Keratinocyte (primary cell): Measurements from ENCODE around the gene CDK15. TPM values are rescaled to one million over a fixed set of nuclear protein-coding genes. Genes with fewer than 3 reads are reported as not detected.

ENCODE experiments used
- DNase-seq: peaks from one replicate; pipeline ENCODE4 v3.0.0-alpha.2; 2011; ENCODE audit warnings: low read depth, missing footprints, low spot score
- FAIRE-seq: peaks from 2 replicates; lab custom pipeline; 2011; peaks lifted over from hg19 to GRCh38; lab: Jason Lieb, UNC
- H2AFZ ChIP-seq: 2 replicates; pipeline ENCODE4 v1.6.0; 2012; ENCODE audit warnings: low read length, control low read depth, inconsistent platforms; ENCODE audit not compliant: control insufficient read depth
- H3K27ac ChIP-seq: 2 replicates; pipeline ENCODE4 v1.5.1; 2011; ENCODE audit warnings: low read length; ENCODE audit not compliant: control insufficient read depth, insufficient read depth
- H3K27me3 ChIP-seq: 3 replicates; pipeline ENCODE4 v1.6.0; 2011; ENCODE audit warnings: low read length; ENCODE audit not compliant: control insufficient read depth, insufficient read depth; ENCODE audit errors: extremely low read depth
- H3K36me3 ChIP-seq, 2 experiments: 2 replicates in 1 of 2; 3 replicates in 1 of 2; pipeline ENCODE4 v1.5.1; 2011; ENCODE audit warnings: low read length in 2 of 2, mild to moderate bottlenecking in 1 of 2; ENCODE audit not compliant: control insufficient read depth in 2 of 2, insufficient read depth in 2 of 2; ENCODE audit errors: extremely low read depth in 1 of 2
- H3K4me1 ChIP-seq: 3 replicates; pipeline ENCODE4 v1.5.1; 2011; ENCODE audit warnings: low read length; ENCODE audit not compliant: control insufficient read depth, insufficient read depth; ENCODE audit errors: extremely low read depth
- H3K4me2 ChIP-seq: 3 replicates; pipeline ENCODE4 v1.6.0; 2011; ENCODE audit warnings: low read depth, low read length; ENCODE audit not compliant: control insufficient read depth, insufficient read depth; ENCODE audit errors: extremely low read depth
- H3K4me3 ChIP-seq, 3 experiments: fragments of 200-600 bp in 1 of 3; sonication (generic) in 1 of 3; 2 replicates in 2 of 3; 3 replicates in 1 of 3; pipeline ENCODE4 v1.5.1; 2011 to 2016; ENCODE audit warnings: low read length in 3 of 3, mild to moderate bottlenecking in 3 of 3, control low read depth in 2 of 3, inconsistent platforms in 1 of 3, low read depth in 1 of 3, mixed read lengths in 1 of 3, mixed run types in 1 of 3, moderate library complexity in 1 of 3; ENCODE audit not compliant: control insufficient read depth in 2 of 3, insufficient read depth in 2 of 3; ENCODE audit errors: extremely low read depth in 1 of 3
- H3K79me2 ChIP-seq: 2 replicates; pipeline ENCODE4 v1.6.0; 2012; ENCODE audit warnings: low read length; ENCODE audit not compliant: control insufficient read depth, insufficient read depth
- H3K9ac ChIP-seq: 3 replicates; pipeline ENCODE4 v1.6.0; 2011; ENCODE audit warnings: low read length; ENCODE audit not compliant: control insufficient read depth, insufficient read depth; ENCODE audit errors: extremely low read depth
- H3K9me1 ChIP-seq: 3 replicates; pipeline ENCODE4 v1.6.0; 2011; ENCODE audit warnings: low read length; ENCODE audit not compliant: control insufficient read depth, insufficient read depth; ENCODE audit errors: extremely low read depth
- H3K9me3 ChIP-seq: 2 replicates; pipeline ENCODE4 v1.5.1; 2012; ENCODE audit warnings: low read depth, low read length; ENCODE audit not compliant: control insufficient read depth
- H4K20me1 ChIP-seq: 3 replicates; pipeline ENCODE4 v1.6.0; 2011; ENCODE audit warnings: low read length; ENCODE audit not compliant: control insufficient read depth, insufficient read depth; ENCODE audit errors: extremely low read depth
- CTCF ChIP-seq, 3 experiments: IDR thresholded peaks in 1 of 3; conservative IDR thresholded peaks in 1 of 3; optimal IDR thresholded peaks in 1 of 3; 2 replicates in 2 of 3; 3 replicates in 1 of 3; pipeline versions ENCODE3 to v1.5.1; 2011; ENCODE audit warnings: low read length in 3 of 3, mild to moderate bottlenecking in 3 of 3, moderate library complexity in 2 of 3, control low read depth in 1 of 3, inconsistent platforms in 1 of 3; ENCODE audit not compliant: insufficient read depth in 2 of 3; ENCODE audit errors: extremely low read depth in 1 of 3
- EZH2 ChIP-seq: IDR thresholded peaks from one replicate; pipeline ENCODE4 v1.6.1; 2012; ENCODE audit warnings: inconsistent platforms, mild to moderate bottlenecking, low read length, moderate library complexity
- dilution Hi-C: fragments of 300-500 bp; cut with MboI; formaldehyde crosslinking; loops from one replicate; pipeline ENCODE4 v1.7.0; 2020; ENCODE audit warnings: low sequenced_read_pairs; ENCODE audit not compliant: extremely low pct_ligation_motif_present
- polyA plus RNA-seq, 5 experiments: library from polyadenylated mRNA; depleted of rRNA in 3 of 5; stranded (reverse) in 3 of 5; stranded (forward) in 1 of 5; unstranded in 1 of 5; fragments of >200 nt; gene quantifications; 1 replicate in 1 of 5; 2 replicates in 3 of 5; 3 replicates in 1 of 5; pipeline versions ENCODE4 v1.2.1 to v1.2.3, GENCODE V29; 2011 to 2012; ENCODE audit warnings: missing spikeins in 2 of 5, low read depth in 1 of 5, low replicate concordance in 1 of 5

The CDK15 gene
- polyA plus RNA-seq, 1 donor (not counting 4 experiments of a cell fraction or from before 2014, with no cell fraction given) = 0.96 TPM

- H3K27ac ChIP-seq = no peak overlapping the region
- FAIRE-seq = no peak
- dilution Hi-C loops = no loop called here
These were observed 32.3 kb upstream of the CDK15 start for GRCh38 chr2:201773990-201774389.

GRCh38 chr2:201774546-201774945 is 31.8 kb upstream of the CDK15 start:
- no peak overlapping the region for H3K4me3 ChIP-seq

More at GRCh38 chr2:201773990-201774389, 32.3 kb upstream of the CDK15 start:
- no peak overlapping the region for H3K4me2 ChIP-seq
- no peak for DNase-seq
- H3K9me1 ChIP-seq = peaks cover 2% of the 10 kb centered on the region
- no peaks in the 10 kb centered on the region for H3K9me3 ChIP-seq
- no peak for TF ChIP-seq CTCF (optimal IDR thresholded peaks at IDR 0.05 in 1 of 3, IDR thresholded peaks at IDR 0.05 in 1 of 3, conservative IDR thresholded peaks at IDR 0.05 in 1 of 3; ENCODE audit: extremely low read depth in 1 of 3, insufficient read depth in 2 of 3, low read length in 3 of 3)
- no peak for TF ChIP-seq EZH2
- H3K36me3 ChIP-seq = peaks cover 2 to 3% of the 10 kb centered on the region in 2 experiments
- H3K27me3 ChIP-seq = no peaks in the 10 kb centered on the region
- no peak overlapping the region for H2AFZ ChIP-seq
- H3K4me1 ChIP-seq = peaks cover 22% of the 10 kb centered on the region
- H3K4me3 ChIP-seq = no peak overlapping the region
- H4K20me1 ChIP-seq = peaks cover 2% of the 10 kb centered on the region
- H3K79me2 ChIP-seq = peaks cover 72% of the 10 kb centered on the region
- no peak overlapping the region for H3K9ac ChIP-seq

More at GRCh38 chr2:201774546-201774945, 31.8 kb upstream of the CDK15 start:
- TF ChIP-seq CTCF (optimal IDR thresholded peaks at IDR 0.05 in 1 of 3, IDR thresholded peaks at IDR 0.05 in 1 of 3, conservative IDR thresholded peaks at IDR 0.05 in 1 of 3; ENCODE audit: extremely low read depth in 1 of 3, insufficient read depth in 2 of 3, low read length in 3 of 3) = no peak
- no peak for TF ChIP-seq EZH2
- DNase-seq = no peak
- Histone ChIP-seq H3K27me3 (no peaks in the 10 kb centered on the region), H3K79me2 (peaks cover 78% of the 10 kb centered on the region), H3K9me1 (peaks cover 2% of the 10 kb centered on the region), H3K9ac (no peak overlapping the region), H3K4me1 (peaks cover 24% of the 10 kb centered on the region), H3K36me3 (peaks cover 2 to 3% of the 10 kb centered on the region in 2 experiments), H4K20me1 (peaks cover 2% of the 10 kb centered on the region), H2AFZ (no peak overlapping the region), H3K9me3 (no peaks in the 10 kb centered on the region), H3K27ac (no peak overlapping the region), H3K4me2 (no peak overlapping the region)
- dilution Hi-C loops = no loop called here
- no peak for FAIRE-seq
